ENCODE results near the gene COL3A1.

Gene COL3A1

DNA sequence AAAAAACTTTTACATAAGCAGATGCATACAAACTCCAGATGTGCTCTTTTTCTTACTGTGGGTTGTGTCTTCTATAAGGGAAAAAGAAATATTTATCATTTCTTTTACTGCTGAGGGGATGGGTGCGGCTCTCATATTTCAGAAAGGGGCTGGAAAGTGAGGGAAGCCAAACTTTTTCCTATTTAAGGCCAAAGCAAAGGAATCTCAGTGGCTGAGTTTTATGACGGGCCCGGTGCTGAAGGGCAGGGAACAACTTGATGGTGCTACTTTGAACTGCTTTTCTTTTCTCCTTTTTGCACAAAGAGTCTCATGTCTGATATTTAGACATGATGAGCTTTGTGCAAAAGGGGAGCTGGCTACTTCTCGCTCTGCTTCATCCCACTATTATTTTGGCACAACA is at the start of gene COL3A1:
COL3A1 (plus strand) TSS at position 210 of the 400 bp plus-strand sequence; CDS start at position 327, 117 bp downstream.
- H4K20me1 ChIP-seq (ENCODE audit: insufficient read depth, low read length) = no peaks in the 10 kb centered on the region
- no peaks in the 10 kb centered on the region for H3K36me3 ChIP-seq (ENCODE audit: insufficient read depth, low read length)
- no peak within 1 kb of the TSS for H2AFZ ChIP-seq (ENCODE audit: low read depth, low read length)
- no peak for ATAC-seq (ENCODE audit: insufficient read depth, low read depth)
- TF ChIP-seq, protein P1, sequence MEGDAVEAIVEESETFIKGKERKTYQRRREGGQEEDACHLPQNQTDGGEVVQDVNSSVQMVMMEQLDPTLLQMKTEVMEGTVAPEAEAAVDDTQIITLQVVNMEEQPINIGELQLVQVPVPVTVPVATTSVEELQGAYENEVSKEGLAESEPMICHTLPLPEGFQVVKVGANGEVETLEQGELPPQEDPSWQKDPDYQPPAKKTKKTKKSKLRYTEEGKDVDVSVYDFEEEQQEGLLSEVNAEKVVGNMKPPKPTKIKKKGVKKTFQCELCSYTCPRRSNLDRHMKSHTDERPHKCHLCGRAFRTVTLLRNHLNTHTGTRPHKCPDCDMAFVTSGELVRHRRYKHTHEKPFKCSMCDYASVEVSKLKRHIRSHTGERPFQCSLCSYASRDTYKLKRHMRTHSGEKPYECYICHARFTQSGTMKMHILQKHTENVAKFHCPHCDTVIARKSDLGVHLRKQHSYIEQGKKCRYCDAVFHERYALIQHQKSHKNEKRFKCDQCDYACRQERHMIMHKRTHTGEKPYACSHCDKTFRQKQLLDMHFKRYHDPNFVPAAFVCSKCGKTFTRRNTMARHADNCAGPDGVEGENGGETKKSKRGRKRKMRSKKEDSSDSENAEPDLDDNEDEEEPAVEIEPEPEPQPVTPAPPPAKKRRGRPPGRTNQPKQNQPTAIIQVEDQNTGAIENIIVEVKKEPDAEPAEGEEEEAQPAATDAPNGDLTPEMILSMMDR (IDR thresholded peaks at IDR 0.05; ENCODE audit: borderline replicate concordance, extremely low read depth, low read length, poor library complexity, severe bottlenecking) = no peak
- TF ChIP-seq EZH2 (IDR thresholded peaks at IDR 0.05; ENCODE audit: borderline replicate concordance, low read depth, low read length, severe bottlenecking) = no peak
- no peaks in the 10 kb centered on the region for H3K79me2 ChIP-seq (ENCODE audit: insufficient read depth, low read length)
- no peak within 1 kb of the TSS for H3K4me3 ChIP-seq (ENCODE audit: low read depth in 1 of 2, low read length in 2 of 2)
- DNase-seq = no peak
- H3K4me1 ChIP-seq (ENCODE audit: insufficient read depth, low read length) = no peaks in the 10 kb centered on the region
- no peak within 1 kb of the TSS for H3K27ac ChIP-seq (ENCODE audit: low read length)
- no peaks in the 10 kb centered on the region for H3K9me3 ChIP-seq (ENCODE audit: insufficient read depth, low read length, severe bottlenecking)
- no peaks in the 10 kb centered on the region for H3K27me3 ChIP-seq (ENCODE audit: insufficient read depth, low read length, poor library complexity)
- no peak within 1 kb of the TSS for H3K4me2 ChIP-seq (ENCODE audit: insufficient read depth, low read length)
- H3K9ac ChIP-seq (ENCODE audit: low read depth, low read length) = no peak within 1 kb of the TSS

DNA sequence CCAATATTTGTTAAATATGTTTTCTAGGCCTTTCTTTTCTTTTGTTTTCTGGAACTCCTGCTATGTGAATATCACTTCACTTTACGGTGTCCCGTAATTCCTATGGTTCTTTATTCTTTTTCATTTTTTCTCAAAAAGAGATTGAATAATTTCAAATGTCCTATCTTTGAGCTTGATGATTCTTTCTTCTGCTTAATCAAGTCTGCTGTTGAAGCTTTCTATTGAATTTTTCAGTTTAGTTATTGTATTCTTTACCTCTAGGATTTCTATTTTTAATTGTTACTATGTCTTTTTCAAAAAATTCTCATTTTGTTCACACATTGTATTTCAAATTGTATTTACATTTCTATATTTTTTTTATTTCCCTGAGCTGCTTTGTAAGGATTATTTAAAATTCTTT is 45.5 kb upstream of the COL3A1 start:
- Histone ChIP-seq H3K4me1 (ENCODE audit: insufficient read depth, low read length) (no peaks in the 10 kb centered on the region), H3K9ac (ENCODE audit: low read depth, low read length) (no peak overlapping the region), H3K9me3 (ENCODE audit: insufficient read depth, low read length, severe bottlenecking) (peaks cover 7% of the 10 kb centered on the region), H2AFZ (ENCODE audit: low read depth, low read length) (no peak overlapping the region), H3K36me3 (ENCODE audit: insufficient read depth, low read length) (no peaks in the 10 kb centered on the region), H4K20me1 (ENCODE audit: insufficient read depth, low read length) (no peaks in the 10 kb centered on the region), H3K4me2 (ENCODE audit: insufficient read depth, low read length) (no peak overlapping the region), H3K79me2 (ENCODE audit: insufficient read depth, low read length) (no peaks in the 10 kb centered on the region), H3K27ac (ENCODE audit: low read length) (no peak overlapping the region), H3K4me3 (ENCODE audit: low read depth in 1 of 2, low read length in 2 of 2) (no peak overlapping the region), H3K27me3 (ENCODE audit: insufficient read depth, low read length, poor library complexity) (no peaks in the 10 kb centered on the region)
- TF ChIP-seq EZH2 (IDR thresholded peaks at IDR 0.05; ENCODE audit: borderline replicate concordance, low read depth, low read length, severe bottlenecking) = no peak
- TF ChIP-seq, protein P1 (IDR thresholded peaks at IDR 0.05; ENCODE audit: borderline replicate concordance, extremely low read depth, low read length, poor library complexity, severe bottlenecking) = no peak
- DNase-seq (no peak), ATAC-seq (ENCODE audit: insufficient read depth, low read depth) (no peak)

DNA sequence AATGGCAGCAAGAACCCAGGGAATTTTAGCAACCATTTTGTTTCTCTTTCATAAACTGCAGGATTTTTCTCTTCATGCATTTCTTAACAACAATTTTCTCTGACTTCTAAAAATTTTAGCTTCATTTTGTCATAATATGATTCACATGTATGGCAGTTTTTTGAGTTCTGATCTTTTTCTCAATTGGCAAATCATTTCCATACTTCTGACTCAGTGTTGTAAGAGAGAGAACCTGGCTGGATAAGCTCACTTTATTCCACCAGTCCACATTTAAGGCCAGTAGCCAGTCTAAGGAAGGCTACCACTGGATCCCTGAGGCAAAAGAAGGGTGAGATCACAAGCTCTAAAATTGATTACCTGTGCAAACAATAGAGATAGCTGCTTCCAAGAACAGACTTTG is 42.8 kb upstream of the COL3A1 start:
- Histone ChIP-seq H3K9ac (ENCODE audit: low read depth, low read length) (no peak overlapping the region), H3K9me3 (ENCODE audit: insufficient read depth, low read length, severe bottlenecking) (peaks cover 7% of the 10 kb centered on the region), H3K4me1 (ENCODE audit: insufficient read depth, low read length) (no peaks in the 10 kb centered on the region), H3K79me2 (ENCODE audit: insufficient read depth, low read length) (no peaks in the 10 kb centered on the region), H3K27ac (ENCODE audit: low read length) (no peak overlapping the region), H4K20me1 (ENCODE audit: insufficient read depth, low read length) (no peaks in the 10 kb centered on the region), H3K27me3 (ENCODE audit: insufficient read depth, low read length, poor library complexity) (no peaks in the 10 kb centered on the region), H2AFZ (ENCODE audit: low read depth, low read length) (no peak overlapping the region), H3K36me3 (ENCODE audit: insufficient read depth, low read length) (no peaks in the 10 kb centered on the region), H3K4me2 (ENCODE audit: insufficient read depth, low read length) (no peak overlapping the region), H3K4me3 (ENCODE audit: low read depth in 1 of 2, low read length in 2 of 2) (no peak overlapping the region)
- TF ChIP-seq EZH2 (IDR thresholded peaks at IDR 0.05; ENCODE audit: borderline replicate concordance, low read depth, low read length, severe bottlenecking) = no peak
- TF ChIP-seq, protein P1 (IDR thresholded peaks at IDR 0.05; ENCODE audit: borderline replicate concordance, extremely low read depth, low read length, poor library complexity, severe bottlenecking) = no peak
- ATAC-seq (ENCODE audit: insufficient read depth, low read depth) = no peak
- DNase-seq = no peak

Data from DND-41 (cell line).